ENCODE measurements around the gene THOC1. TPM values are rescaled to one million over a fixed set of nuclear protein-coding genes. Genes with fewer than 3 reads are reported as not detected.
A peak's percentile ranks its signal among the peaks of the same experiment; 100 is the strongest.

The THOC1 gene
- total and polyA plus RNA-seq, 2 of the 4 experiments (the other 2 are of a cell fraction), result 13.3 to 15.8 TPM

DNA sequence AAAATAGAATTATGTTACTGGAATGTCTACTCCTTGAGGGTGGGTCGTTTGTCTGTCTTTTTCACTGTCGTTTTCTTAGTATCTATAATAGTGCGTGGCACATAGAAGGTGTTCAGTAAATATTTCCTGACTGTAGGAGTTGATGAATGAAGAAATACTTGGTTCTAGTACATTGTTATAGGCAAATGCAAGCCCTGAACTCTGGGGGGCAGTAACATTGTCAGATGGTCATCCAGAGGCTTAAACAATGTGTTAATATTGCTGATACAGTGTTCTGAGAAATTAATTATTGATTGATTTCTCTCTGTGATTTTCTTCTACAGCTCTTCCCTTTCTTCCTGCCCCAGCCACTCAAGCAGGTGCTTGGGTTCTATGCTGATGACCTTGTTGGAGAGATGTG is 24.4 kb upstream of the THOC1 start:
- ATAC-seq (ENCODE audit: low read depth) (0 out of 2 replicates have a peak, but pooled peaks have one; percentile 32), DNase-seq (no peak)
- no peaks in the 10 kb centered on the region for H3K4me1 ChIP-seq (ENCODE audit: control insufficient read depth, insufficient read depth, low read length)
- no peak overlapping the region for H4K91ac ChIP-seq (ENCODE audit: insufficient read depth, low read depth, low read length)
- H3K56ac ChIP-seq (ENCODE audit: extremely low read depth, insufficient read depth, low read length), result no peak overlapping the region
- no peak overlapping the region for H3K18ac ChIP-seq (ENCODE audit: low read depth, low read length)
- no peak overlapping the region for H4K5ac ChIP-seq (ENCODE audit: low read depth, low read length)
- H2BK5ac ChIP-seq (ENCODE audit: low read depth, low read length, poor library complexity, severe bottlenecking), result no peak overlapping the region
- no peak overlapping the region for H4K8ac ChIP-seq (ENCODE audit: low read depth in 2 of 2, low read length in 2 of 2)
- peaks cover 37% of the 10 kb centered on the region for H3K27me3 ChIP-seq (ENCODE audit: control insufficient read depth, insufficient read depth, low read length)
- dilution Hi-C loops (cut with HindIII; ENCODE audit: low sequenced_read_pairs, unreplicated experiment) (no loop called here), in situ Hi-C loops (cut with MboI; ENCODE audit: low sequenced_read_pairs) (no loop called here), intact Hi-C loops (cut with micrococcal nuclease) (no loop called here)
- ChIA-PET CTCF (interaction anchor here (1.5 to 1.6 kb wide), 2 partner anchors 328 to 332 kb away, joined by 4 to 9 read pairs; no protein-coding TSS in a partner anchor), POLR2A (ENCODE audit: unreplicated experiment) (no interaction called here)
- no peaks in the 10 kb centered on the region for H3K9me3 ChIP-seq (ENCODE audit: control insufficient read depth, insufficient read depth, low read length)
- no peak overlapping the region for H2AK9ac ChIP-seq (replicated peaks; ENCODE audit: low read depth, low read length, poor library complexity)
- no peak overlapping the region for H3K14ac ChIP-seq (replicated peaks; ENCODE audit: low read depth, low read length)
- H3K4me3 ChIP-seq (ENCODE audit: insufficient read depth, low read depth, low read length), result no peak overlapping the region
- TF ChIP-seq RCOR1 (IDR thresholded peaks at IDR 0.05; ENCODE audit: insufficient replicate concordance, low read length), result no peak
- TF ChIP-seq, protein P1, sequence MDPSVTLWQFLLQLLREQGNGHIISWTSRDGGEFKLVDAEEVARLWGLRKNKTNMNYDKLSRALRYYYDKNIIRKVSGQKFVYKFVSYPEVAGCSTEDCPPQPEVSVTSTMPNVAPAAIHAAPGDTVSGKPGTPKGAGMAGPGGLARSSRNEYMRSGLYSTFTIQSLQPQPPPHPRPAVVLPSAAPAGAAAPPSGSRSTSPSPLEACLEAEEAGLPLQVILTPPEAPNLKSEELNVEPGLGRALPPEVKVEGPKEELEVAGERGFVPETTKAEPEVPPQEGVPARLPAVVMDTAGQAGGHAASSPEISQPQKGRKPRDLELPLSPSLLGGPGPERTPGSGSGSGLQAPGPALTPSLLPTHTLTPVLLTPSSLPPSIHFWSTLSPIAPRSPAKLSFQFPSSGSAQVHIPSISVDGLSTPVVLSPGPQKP (IDR thresholded peaks at IDR 0.05; ENCODE audit: borderline replicate concordance, low read depth, low read length), result no peak
- TF ChIP-seq RAD21 (IDR thresholded peaks at IDR 0.05; ENCODE audit: low read length), result peak; percentile 16; the same call in 1 of the 2 replicates
- no peak for TF ChIP-seq RFX5 (IDR thresholded peaks at IDR 0.05; ENCODE audit: low read depth, low read length)
- TF ChIP-seq, protein P2, sequence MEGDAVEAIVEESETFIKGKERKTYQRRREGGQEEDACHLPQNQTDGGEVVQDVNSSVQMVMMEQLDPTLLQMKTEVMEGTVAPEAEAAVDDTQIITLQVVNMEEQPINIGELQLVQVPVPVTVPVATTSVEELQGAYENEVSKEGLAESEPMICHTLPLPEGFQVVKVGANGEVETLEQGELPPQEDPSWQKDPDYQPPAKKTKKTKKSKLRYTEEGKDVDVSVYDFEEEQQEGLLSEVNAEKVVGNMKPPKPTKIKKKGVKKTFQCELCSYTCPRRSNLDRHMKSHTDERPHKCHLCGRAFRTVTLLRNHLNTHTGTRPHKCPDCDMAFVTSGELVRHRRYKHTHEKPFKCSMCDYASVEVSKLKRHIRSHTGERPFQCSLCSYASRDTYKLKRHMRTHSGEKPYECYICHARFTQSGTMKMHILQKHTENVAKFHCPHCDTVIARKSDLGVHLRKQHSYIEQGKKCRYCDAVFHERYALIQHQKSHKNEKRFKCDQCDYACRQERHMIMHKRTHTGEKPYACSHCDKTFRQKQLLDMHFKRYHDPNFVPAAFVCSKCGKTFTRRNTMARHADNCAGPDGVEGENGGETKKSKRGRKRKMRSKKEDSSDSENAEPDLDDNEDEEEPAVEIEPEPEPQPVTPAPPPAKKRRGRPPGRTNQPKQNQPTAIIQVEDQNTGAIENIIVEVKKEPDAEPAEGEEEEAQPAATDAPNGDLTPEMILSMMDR (conservative IDR thresholded peaks at IDR 0.05; ENCODE audit: low read depth, low read length), result peak; percentile 23
- no peak for TF ChIP-seq MAZ (IDR thresholded peaks at IDR 0.05; ENCODE audit: borderline replicate concordance, low read depth, low read length)
- no peaks in the 10 kb centered on the region for H3K36me3 ChIP-seq (ENCODE audit: control insufficient read depth, insufficient read depth, low read length)
- no peak overlapping the region for H2BK120ac ChIP-seq (ENCODE audit: low read depth, low read length)
- H3K4me2 ChIP-seq (ENCODE audit: low read depth, low read length), result no peak overlapping the region
- H3K27ac ChIP-seq (ENCODE audit: insufficient read depth, low read length), result no peak overlapping the region
- no peak overlapping the region for H2BK20ac ChIP-seq (ENCODE audit: low read depth, low read length)
- no peak overlapping the region for H3K9ac ChIP-seq (ENCODE audit: low read depth, low read length)
- no TSS peak for BruUV-seq (replicated peaks)
- H3K23ac ChIP-seq (ENCODE audit: low read depth, low read length), result no peak overlapping the region
- no peaks in the 10 kb centered on the region for H3K9me1 ChIP-seq (ENCODE audit: insufficient read depth, low read length)
- no CpG with 5 or more reads among the region's 3 CpGs for WGBS, 2 experiments (ENCODE audit: extremely low coverage in 2 of 2, insufficient read length in 1 of 2)
- H2BK15ac ChIP-seq (ENCODE audit: low read depth, low read length), result no peak overlapping the region
- no peak overlapping the region for H2AK5ac ChIP-seq (ENCODE audit: low read depth, low read length)
- H3K79me1 ChIP-seq (ENCODE audit: low read depth in 1 of 2, low read length in 2 of 2), result no peaks in the 10 kb centered on the region
- no peak overlapping the region for H3K4ac ChIP-seq (ENCODE audit: low read depth, low read length)
- no peaks in the 10 kb centered on the region for H4K20me1 ChIP-seq (ENCODE audit: insufficient read depth, low read length)
- H2AFZ ChIP-seq (replicated peaks; ENCODE audit: low read length, poor library complexity), result no peak overlapping the region
